Measurements from ENCODE around the gene TRIM61. TPM values are rescaled to one million over a fixed set of nuclear protein-coding genes. Genes with fewer than 3 reads are reported as not detected.

TRIM61 gene
- total RNA-seq, 1 experiment from 2014 or later = 2.8 TPM

- H3K4me3 Mint-ChIP-seq = no peak overlapping the region
Measured at GRCh38 chr4:164943192-164943591, 34.3 kb downstream of the TRIM61 start.

More at GRCh38 chr4:164943192-164943591, 34.3 kb downstream of the TRIM61 start:
- Mint-ChIP-seq H3K4me1 (peaks cover 9% of the 10 kb centered on the region), H3K9me3 (no peaks in the 10 kb centered on the region), H3K27ac (no peak overlapping the region), H3K27me3 (ENCODE audit: low read depth) (no peaks in the 10 kb centered on the region), H3K36me3 (no peaks in the 10 kb centered on the region)
- ChIA-PET CTCF (no interaction called here), POLR2A (no interaction called here)
- ATAC-seq (no peak), DNase-seq (ENCODE audit: low spot score) (no peak)
- TF ChIP-seq MLX (CRISPR knock-in tag; IDR thresholded peaks at IDR 0.05) = no peak
- no peak for TF ChIP-seq ATF6 (CRISPR knock-in tag; IDR thresholded peaks at IDR 0.05)
- TF ChIP-seq KAT7 (CRISPR knock-in tag; IDR thresholded peaks at IDR 0.05; ENCODE audit: borderline replicate concordance) = no peak
- no peak for TF ChIP-seq ZBTB43 (CRISPR knock-in tag; IDR thresholded peaks at IDR 0.05)
- TF ChIP-seq AR (CRISPR knock-in tag; IDR thresholded peaks at IDR 0.05) = no peak
- no peak for TF ChIP-seq CDX4 (CRISPR knock-in tag; IDR thresholded peaks at IDR 0.05; ENCODE audit: borderline replicate concordance)
- no peak for TF ChIP-seq ZNF138 (CRISPR knock-in tag; conservative IDR thresholded peaks at IDR 0.05)
- TF ChIP-seq TP53 (CRISPR knock-in tag; IDR thresholded peaks at IDR 0.05) = no peak
- TF ChIP-seq MAX (CRISPR knock-in tag; IDR thresholded peaks at IDR 0.05) = no peak
- TF ChIP-seq NFYB (CRISPR knock-in tag; conservative IDR thresholded peaks at IDR 0.05; ENCODE audit: low read depth) = no peak
- TF ChIP-seq ATF3 (CRISPR knock-in tag; conservative IDR thresholded peaks at IDR 0.05) = no peak
- no peak for TF ChIP-seq RORB (CRISPR knock-in tag; IDR thresholded peaks at IDR 0.05)
- no peak for TF ChIP-seq AFF4 (CRISPR knock-in tag; IDR thresholded peaks at IDR 0.05; ENCODE audit: borderline replicate concordance)
- no peak for TF ChIP-seq ETV6 (CRISPR knock-in tag; IDR thresholded peaks at IDR 0.05)
- no peak for TF ChIP-seq ZNF416 (CRISPR knock-in tag; IDR thresholded peaks at IDR 0.05)
- TF ChIP-seq SOX15 (CRISPR knock-in tag; IDR thresholded peaks at IDR 0.05) = no peak
